ENCODE results near the gene MORN2. TPM values are rescaled to one million over a fixed set of nuclear protein-coding genes. Genes with fewer than 3 reads are reported as not detected.
A peak's percentile ranks its signal among the peaks of the same experiment; 100 is the strongest.

Gene MORN2
- total and polyA plus RNA-seq, 2 donors (not counting 3 experiments of a cell fraction or from before 2014, with no cell fraction given) = 11.6 to 15.0 TPM

GRCh38 chr2:38875227-38875575 lies 575 bp upstream of the MORN2 start:
- peaks cover 13% of the 10 kb centered on the region for H3K4me1 ChIP-seq (ENCODE audit: control insufficient read depth, extremely low read depth, insufficient read depth, low read length)
- DNase-seq (ENCODE audit: low read depth, low spot score) (no peak), FAIRE-seq (peak; percentile 28)
- peak overlapping the region; percentile 60 to 81 (median 66) for H3K4me3 ChIP-seq (replicated peaks in 1 of 3; ENCODE audit: insufficient read depth in 1 of 3, low read depth in 1 of 3, low read length in 3 of 3)
- ChIA-PET POLR2A (interaction anchor here (1.8 kb wide), 1 partner anchor 124 kb away, joined by 8 read pairs; the partner anchor contains the start of gene SRSF7), CTCF (interaction anchor here (1.1 kb wide), 1 partner anchor 354 kb away, joined by 4 read pairs; no protein-coding TSS in a partner anchor)
- no TSS peak for BruUV-seq (replicated peaks)
- no peaks in the 10 kb centered on the region for H4K20me1 ChIP-seq (replicated peaks; ENCODE audit: control insufficient read depth, extremely low read depth, insufficient read depth, low read length)
- no peaks in the 10 kb centered on the region for H3K36me3 ChIP-seq (ENCODE audit: control insufficient read depth in 2 of 2, extremely low read depth in 1 of 2, insufficient read depth in 2 of 2, low read length in 2 of 2)
- H3K9me1 ChIP-seq (replicated peaks; ENCODE audit: control insufficient read depth, extremely low read depth, insufficient read depth, low read length) = no peaks in the 10 kb centered on the region
- H3K9ac ChIP-seq (replicated peaks; ENCODE audit: extremely low read depth, insufficient read depth, low read length) = peak overlapping the region; percentile 72
- TF ChIP-seq MYC (IDR thresholded peaks at IDR 0.05; ENCODE audit: low read depth, low read length) = no peak
- TF ChIP-seq EZH2 (IDR thresholded peaks at IDR 0.05; ENCODE audit: borderline replicate concordance, low read depth, low read length, severe bottlenecking) = no peak
- peak overlapping the region; percentile 86 for H2AFZ ChIP-seq (ENCODE audit: low read depth, low read length)
- H3K27me3 ChIP-seq (ENCODE audit: control insufficient read depth in 2 of 2, insufficient read depth in 2 of 2, low read length in 2 of 2) = no peaks in the 10 kb centered on the region
- dilution Hi-C loops (cut with MboI; ENCODE audit: extremely low pct_ligation_motif_present, low sequenced_read_pairs) = no loop called here
- peak overlapping the region; percentile 73 for H3K4me2 ChIP-seq (ENCODE audit: insufficient read depth, low read length)
- peak overlapping the region; percentile 40 for H3K27ac ChIP-seq (ENCODE audit: insufficient read depth, low read depth, low read length)
- intact Hi-C loops (cut with micrococcal nuclease) = no loop called here
- no peaks in the 10 kb centered on the region for H3K9me3 ChIP-seq (replicated peaks; ENCODE audit: control insufficient read depth, insufficient read depth, low read length)
- H3K79me2 ChIP-seq (ENCODE audit: control insufficient read depth, insufficient read depth, low read length) = peaks cover 22% of the 10 kb centered on the region

- H3K9ac ChIP-seq (replicated peaks; ENCODE audit: extremely low read depth, insufficient read depth, low read length) = peak overlapping the region; percentile 72
- DNase-seq (ENCODE audit: low read depth, low spot score) (no peak), FAIRE-seq (no peak)
- no TSS peak for BruUV-seq (replicated peaks)
- no peaks in the 10 kb centered on the region for H3K9me1 ChIP-seq (replicated peaks; ENCODE audit: control insufficient read depth, extremely low read depth, insufficient read depth, low read length)
- POLR2A ChIA-PET = interaction anchor here (1.8 kb wide), 1 partner anchor 125 kb away, joined by 8 read pairs; the partner anchor contains the start of gene SRSF7
- dilution Hi-C loops (cut with MboI; ENCODE audit: extremely low pct_ligation_motif_present, low sequenced_read_pairs) (no loop called here), intact Hi-C loops (cut with micrococcal nuclease) (no loop called here)
- H3K36me3 ChIP-seq (ENCODE audit: control insufficient read depth in 2 of 2, extremely low read depth in 1 of 2, insufficient read depth in 2 of 2, low read length in 2 of 2) = peaks cover 0 to 3% of the 10 kb centered on the region in 2 experiments
- no peaks in the 10 kb centered on the region for H3K9me3 ChIP-seq (replicated peaks; ENCODE audit: control insufficient read depth, insufficient read depth, low read length)
- H2AFZ ChIP-seq (ENCODE audit: low read depth, low read length) = peak overlapping the region; percentile 86
- peaks cover 13% of the 10 kb centered on the region for H3K4me1 ChIP-seq (ENCODE audit: control insufficient read depth, extremely low read depth, insufficient read depth, low read length)
- no peaks in the 10 kb centered on the region for H4K20me1 ChIP-seq (replicated peaks; ENCODE audit: control insufficient read depth, extremely low read depth, insufficient read depth, low read length)
- no peaks in the 10 kb centered on the region for H3K27me3 ChIP-seq (ENCODE audit: control insufficient read depth in 2 of 2, insufficient read depth in 2 of 2, low read length in 2 of 2)
- peak overlapping the region; percentile 73 for H3K4me2 ChIP-seq (ENCODE audit: insufficient read depth, low read length)
- peak overlapping the region; percentile 60 to 81 (median 66) for H3K4me3 ChIP-seq (replicated peaks in 1 of 3; ENCODE audit: insufficient read depth in 1 of 3, low read depth in 1 of 3, low read length in 3 of 3)
- CTCF ChIA-PET = interaction anchor here (1.1 kb wide), 2 partner anchors 71 to 353 kb away, joined by 4 read pairs; no protein-coding TSS in a partner anchor
- TF ChIP-seq, protein P1, sequence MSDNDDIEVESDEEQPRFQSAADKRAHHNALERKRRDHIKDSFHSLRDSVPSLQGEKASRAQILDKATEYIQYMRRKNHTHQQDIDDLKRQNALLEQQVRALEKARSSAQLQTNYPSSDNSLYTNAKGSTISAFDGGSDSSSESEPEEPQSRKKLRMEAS (IDR thresholded peaks at IDR 0.05; ENCODE audit: insufficient read depth, insufficient read length) = no peak
- no peak for TF ChIP-seq FOS (IDR thresholded peaks at IDR 0.05; ENCODE audit: borderline replicate concordance, insufficient read depth, low read length)
- no peak for TF ChIP-seq JUN (IDR thresholded peaks at IDR 0.05; ENCODE audit: borderline replicate concordance, insufficient read depth, insufficient read length, low read depth)
- TF ChIP-seq EZH2 (IDR thresholded peaks at IDR 0.05; ENCODE audit: borderline replicate concordance, low read depth, low read length, severe bottlenecking) = no peak
- TF ChIP-seq MYC (IDR thresholded peaks at IDR 0.05; ENCODE audit: low read depth, low read length) = no peak
- TF ChIP-seq, protein P2, sequence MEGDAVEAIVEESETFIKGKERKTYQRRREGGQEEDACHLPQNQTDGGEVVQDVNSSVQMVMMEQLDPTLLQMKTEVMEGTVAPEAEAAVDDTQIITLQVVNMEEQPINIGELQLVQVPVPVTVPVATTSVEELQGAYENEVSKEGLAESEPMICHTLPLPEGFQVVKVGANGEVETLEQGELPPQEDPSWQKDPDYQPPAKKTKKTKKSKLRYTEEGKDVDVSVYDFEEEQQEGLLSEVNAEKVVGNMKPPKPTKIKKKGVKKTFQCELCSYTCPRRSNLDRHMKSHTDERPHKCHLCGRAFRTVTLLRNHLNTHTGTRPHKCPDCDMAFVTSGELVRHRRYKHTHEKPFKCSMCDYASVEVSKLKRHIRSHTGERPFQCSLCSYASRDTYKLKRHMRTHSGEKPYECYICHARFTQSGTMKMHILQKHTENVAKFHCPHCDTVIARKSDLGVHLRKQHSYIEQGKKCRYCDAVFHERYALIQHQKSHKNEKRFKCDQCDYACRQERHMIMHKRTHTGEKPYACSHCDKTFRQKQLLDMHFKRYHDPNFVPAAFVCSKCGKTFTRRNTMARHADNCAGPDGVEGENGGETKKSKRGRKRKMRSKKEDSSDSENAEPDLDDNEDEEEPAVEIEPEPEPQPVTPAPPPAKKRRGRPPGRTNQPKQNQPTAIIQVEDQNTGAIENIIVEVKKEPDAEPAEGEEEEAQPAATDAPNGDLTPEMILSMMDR (IDR thresholded peaks at IDR 0.05; ENCODE audit: extremely low read depth in 1 of 2, insufficient read depth in 1 of 2, low read depth in 1 of 2, low read length in 2 of 2) = no peak
- no peak overlapping the region for H3K27ac ChIP-seq (ENCODE audit: insufficient read depth, low read depth, low read length)
- H3K79me2 ChIP-seq (ENCODE audit: control insufficient read depth, insufficient read depth, low read length) = peaks cover 20% of the 10 kb centered on the region
Measured at GRCh38 chr2:38876407-38876806, 631 bp downstream of the MORN2 start.

Measured in endothelial cell of umbilical vein (primary cell).